ENCODE measurements around the gene ZNF76.

Gene ZNF76

DNA sequence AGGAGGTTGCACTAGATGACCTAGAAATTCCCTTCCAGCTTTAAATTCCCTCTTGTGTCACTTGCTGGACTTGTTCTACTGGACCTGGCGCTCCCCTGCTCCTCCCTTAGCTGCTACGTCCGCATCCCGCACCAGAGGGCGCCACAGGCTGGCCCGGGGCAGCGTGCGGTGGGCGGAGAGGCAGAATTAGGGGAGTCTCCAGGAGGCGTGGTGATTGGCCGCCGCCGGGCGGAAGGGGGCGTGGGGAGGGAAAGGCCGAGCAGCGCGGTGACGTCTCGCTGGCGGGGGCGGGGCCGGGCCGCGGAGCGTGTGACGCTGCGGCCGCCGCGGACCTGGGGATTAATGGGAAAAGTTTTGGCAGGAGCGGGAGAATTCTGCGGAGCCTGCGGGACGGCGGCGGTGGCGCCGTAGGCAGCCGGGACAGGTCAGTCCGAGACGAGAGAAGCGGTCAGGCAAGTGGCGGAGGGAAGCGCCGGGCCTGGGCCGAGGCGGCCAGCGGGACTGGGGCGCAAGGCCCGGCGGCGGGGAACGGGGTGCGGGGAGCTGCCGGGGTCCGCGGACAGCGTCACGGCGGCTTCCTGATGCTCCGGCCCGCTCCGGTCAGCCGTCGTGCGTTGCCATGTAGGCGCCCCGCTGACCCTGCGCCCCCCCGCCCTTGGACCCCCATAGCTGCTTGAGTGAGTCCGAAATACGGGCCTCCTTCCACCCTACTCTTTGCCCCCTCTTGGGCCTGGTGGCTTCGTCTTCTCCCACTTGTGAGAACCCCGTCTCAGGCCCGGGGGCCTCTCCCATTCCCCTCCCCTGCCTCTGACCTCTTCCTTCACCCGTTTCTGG is 82.9 kb downstream of the ZNF76 start, which contains the start of gene PPARD:
Gene PPARD (plus strand): TSS at position 301 of the 834 bp plus-strand sequence. CDS start 68,530 bp downstream, outside the sequence.
- H3K4me3 ChIP-seq (ENCODE audit: low read length), result peak within 1 kb of the TSS; percentile 56
- DNase-seq (ENCODE audit: low read depth), result peak; percentile 97
- TF ChIP-seq, protein P1, sequence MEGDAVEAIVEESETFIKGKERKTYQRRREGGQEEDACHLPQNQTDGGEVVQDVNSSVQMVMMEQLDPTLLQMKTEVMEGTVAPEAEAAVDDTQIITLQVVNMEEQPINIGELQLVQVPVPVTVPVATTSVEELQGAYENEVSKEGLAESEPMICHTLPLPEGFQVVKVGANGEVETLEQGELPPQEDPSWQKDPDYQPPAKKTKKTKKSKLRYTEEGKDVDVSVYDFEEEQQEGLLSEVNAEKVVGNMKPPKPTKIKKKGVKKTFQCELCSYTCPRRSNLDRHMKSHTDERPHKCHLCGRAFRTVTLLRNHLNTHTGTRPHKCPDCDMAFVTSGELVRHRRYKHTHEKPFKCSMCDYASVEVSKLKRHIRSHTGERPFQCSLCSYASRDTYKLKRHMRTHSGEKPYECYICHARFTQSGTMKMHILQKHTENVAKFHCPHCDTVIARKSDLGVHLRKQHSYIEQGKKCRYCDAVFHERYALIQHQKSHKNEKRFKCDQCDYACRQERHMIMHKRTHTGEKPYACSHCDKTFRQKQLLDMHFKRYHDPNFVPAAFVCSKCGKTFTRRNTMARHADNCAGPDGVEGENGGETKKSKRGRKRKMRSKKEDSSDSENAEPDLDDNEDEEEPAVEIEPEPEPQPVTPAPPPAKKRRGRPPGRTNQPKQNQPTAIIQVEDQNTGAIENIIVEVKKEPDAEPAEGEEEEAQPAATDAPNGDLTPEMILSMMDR (IDR thresholded peaks at IDR 0.05; ENCODE audit: insufficient read depth, low read depth, low read length, missing control alignments), result peak; percentile 94

DNA sequence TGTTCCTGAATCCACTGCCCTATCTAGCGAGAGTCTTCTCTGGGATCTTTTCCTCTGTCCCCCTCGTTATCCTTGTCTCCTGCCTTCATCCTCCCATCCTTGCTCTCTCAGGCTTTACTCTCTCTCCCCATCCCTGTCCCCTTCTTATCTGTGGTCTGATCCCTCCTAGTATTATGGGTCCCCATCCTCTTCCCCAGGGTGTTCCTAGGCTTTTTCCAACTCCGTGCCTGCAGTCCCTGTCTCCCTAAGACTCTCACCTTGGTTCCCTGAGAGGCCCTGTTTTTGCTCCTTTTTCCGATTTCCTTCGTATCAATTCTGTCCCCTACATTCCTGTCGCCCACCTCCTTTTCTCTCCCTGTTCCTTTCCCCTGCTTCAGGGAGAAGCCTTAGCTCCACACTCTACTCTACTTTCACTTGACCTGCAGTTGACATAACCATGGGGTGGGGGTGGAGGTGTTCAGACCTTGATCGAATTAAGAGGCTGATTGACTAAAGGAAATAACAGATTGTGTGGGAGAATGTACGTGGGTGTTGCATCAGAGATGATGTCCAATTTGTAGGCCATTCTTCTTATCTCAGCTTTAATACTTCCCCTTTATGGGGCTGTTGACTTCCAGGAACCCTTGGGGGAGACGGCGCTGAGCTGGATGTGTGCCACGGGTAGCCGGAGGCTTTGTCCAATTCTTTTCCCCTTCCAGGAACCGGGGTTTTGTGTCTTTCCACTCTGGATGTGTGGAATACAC is 83.7 kb downstream of the ZNF76 start:
- H3K4me3 ChIP-seq (ENCODE audit: low read length), result peak overlapping the region; percentile 56
- TF ChIP-seq, protein P1 (IDR thresholded peaks at IDR 0.05; ENCODE audit: insufficient read depth, low read depth, low read length, missing control alignments), result no peak
- no peak for DNase-seq (ENCODE audit: low read depth)

DNA sequence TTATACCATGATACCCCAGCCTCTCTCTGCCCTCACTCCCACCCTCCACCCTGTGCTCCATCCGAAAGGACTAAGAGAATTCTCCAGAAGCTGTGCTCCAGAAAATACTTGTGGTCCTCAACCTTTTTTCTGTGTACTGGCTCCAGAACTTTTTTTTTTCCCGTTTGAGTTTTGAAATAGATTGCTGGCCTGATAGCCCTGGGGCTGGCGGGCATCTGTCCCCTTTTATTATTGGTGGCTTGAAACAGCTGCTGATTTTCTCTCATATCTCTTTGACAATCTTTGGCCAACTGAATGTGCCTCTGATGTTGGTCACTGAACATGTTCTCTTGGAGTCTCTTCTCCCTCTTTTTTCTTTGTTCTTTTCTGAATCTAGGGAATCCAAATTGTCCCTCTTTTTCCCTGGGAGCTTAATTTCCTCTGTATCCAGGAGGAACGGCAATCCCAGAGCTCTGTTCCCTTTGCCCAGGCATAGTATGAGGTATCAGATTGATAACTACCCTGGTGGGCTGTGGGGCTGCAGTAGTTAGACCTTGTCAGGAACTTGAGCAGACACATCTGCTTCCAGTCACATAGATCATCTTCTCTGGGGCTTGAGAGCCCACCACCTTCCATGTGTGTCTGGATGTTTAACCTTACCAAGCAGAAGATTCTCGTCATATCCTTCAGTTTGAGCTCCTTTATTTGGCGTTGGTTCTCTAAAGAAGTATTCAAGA is 84.5 kb downstream of the ZNF76 start:
- peak overlapping the region; percentile 56 for H3K4me3 ChIP-seq (ENCODE audit: low read length)
- DNase-seq (ENCODE audit: low read depth), result no peak
- TF ChIP-seq, protein P1 (IDR thresholded peaks at IDR 0.05; ENCODE audit: insufficient read depth, low read depth, low read length, missing control alignments), result no peak
